ENCODE data around the gene DDX1.

DDX1 gene

DNA sequence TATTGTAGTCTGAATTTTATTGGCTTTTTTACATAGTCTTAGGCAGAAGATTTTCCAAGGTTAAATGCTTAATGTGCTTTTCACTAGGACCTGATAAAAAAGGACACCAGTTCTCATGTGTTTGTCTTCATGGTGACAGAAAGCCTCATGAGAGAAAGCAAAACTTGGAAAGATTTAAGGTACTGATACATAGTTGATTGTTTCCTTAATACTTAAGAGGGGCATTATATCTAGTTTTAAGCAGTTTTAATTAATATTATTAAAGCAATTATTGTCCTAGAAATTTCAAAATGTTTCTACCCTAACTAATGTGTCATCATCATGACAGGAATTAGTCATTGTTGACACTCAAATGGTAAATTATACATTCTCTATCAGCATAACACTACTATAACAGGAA lies 35.3 kb downstream of the DDX1 start:
- CTCF ChIA-PET, result no interaction called here

DNA sequence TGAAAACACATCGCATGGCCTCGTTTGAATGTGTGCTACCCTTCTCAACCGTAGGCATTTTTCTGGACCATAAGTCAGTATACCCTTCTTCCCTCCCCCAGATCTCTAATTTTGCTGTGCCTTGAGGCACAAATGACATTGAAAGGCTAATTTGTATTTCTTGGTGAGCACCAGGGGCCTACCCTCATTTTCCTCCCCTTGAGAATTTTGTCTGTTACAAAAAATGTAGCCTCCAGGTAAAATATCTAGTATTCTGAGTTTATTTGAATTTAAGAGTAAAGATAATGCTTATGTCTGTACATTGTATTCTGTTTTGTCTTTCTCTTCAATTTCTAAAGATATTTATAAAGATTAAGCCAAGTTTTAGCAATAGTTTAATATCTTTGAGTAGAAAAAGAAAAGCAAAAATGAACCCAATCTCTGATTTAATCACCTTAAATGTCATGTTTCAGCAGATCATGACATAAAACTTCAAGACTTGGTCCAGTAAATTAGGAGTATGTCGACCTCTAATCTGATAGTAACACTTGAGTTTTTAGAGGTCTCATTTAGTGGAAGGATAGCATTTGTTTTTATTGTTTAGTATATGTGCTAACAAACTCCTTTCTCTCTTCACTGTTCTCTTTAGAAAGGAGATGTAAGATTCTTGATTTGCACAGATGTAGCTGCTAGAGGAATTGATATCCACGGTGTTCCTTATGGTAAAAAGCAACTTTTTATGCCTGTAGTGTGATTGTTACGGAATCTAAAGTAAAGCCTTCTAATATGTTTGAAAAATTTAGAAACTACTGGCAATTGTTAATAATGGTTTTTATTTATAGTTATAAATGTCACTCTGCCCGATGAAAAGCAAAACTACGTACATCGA lies 36.4 kb downstream of the DDX1 start:
- ChIA-PET POLR2A (no interaction called here), CTCF (no interaction called here)
- TF ChIP-seq FOXM1 (IDR thresholded peaks at IDR 0.05; ENCODE audit: borderline replicate concordance) (no peak), SP1 (IDR thresholded peaks at IDR 0.05) (no peak), NFRKB (IDR thresholded peaks at IDR 0.05) (no peak), FOXA1 (IDR thresholded peaks at IDR 0.05) (no peak)
- DNase-seq (ENCODE audit: extremely low spot score), result no peak

More for the DNA sequence above, 35.3 kb downstream of the DDX1 start:
- POLR2A ChIA-PET, result no interaction called here
- TF ChIP-seq BHLHE40 (IDR thresholded peaks at IDR 0.05; ENCODE audit: borderline replicate concordance) (no peak), L3MBTL2 (conservative IDR thresholded peaks at IDR 0.05) (no peak)
- no peak for DNase-seq (ENCODE audit: extremely low spot score)

DNA sequence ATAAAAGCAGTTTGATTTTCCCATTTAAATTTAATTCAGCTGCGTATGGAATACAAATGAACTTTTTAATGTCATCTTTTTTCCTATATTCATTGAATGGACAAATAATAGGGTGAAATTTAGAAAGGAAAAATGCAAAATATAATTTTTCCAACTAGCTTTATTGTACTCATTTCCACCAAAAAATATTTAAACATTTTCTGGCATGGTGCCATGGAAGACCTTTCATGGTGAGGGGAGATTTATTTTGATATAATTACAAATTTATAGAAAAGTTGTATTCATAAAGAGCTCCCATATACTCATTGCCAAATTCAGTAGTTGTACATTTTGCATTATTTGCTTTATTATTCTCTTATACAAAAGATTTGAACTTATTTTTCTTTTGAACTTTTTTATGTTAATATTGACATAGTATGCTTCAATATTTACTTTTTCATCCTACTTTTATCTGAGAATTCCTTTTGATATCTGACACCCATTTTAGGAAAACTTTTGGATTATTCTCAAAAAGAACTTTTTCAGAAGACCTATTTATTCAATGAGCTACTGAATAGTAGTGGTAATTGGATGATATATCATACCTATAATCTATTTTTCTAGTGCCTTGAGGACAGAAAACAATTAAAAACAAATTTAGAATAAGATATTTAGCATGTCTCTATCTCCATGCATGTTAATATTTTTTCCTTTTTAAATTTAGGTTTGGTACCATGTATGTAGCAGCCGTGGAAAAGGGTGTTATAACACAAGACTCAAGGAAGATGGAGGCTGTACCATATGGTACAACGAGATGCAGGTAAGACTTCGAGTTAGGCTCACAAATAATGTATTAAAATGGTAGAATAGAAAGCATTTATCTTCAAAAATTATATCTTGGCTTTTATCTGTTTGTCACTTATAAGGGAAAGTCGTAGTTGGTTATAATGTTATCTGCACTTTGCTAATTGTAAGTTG lies 37.5 kb downstream of the DDX1 start:
- ChIA-PET CTCF (no interaction called here), POLR2A (no interaction called here)
- DNase-seq (ENCODE audit: extremely low spot score), result no peak
- TF ChIP-seq TARDBP (IDR thresholded peaks at IDR 0.05) (no peak), BHLHE40 (IDR thresholded peaks at IDR 0.05; ENCODE audit: borderline replicate concordance) (no peak), SUZ12 (IDR thresholded peaks at IDR 0.05) (no peak), FOXK2 (IDR thresholded peaks at IDR 0.05) (no peak), FOXA1 (IDR thresholded peaks at IDR 0.05) (no peak), FOXM1 (IDR thresholded peaks at IDR 0.05; ENCODE audit: borderline replicate concordance) (no peak), ZNF384 (IDR thresholded peaks at IDR 0.05) (no peak), L3MBTL2 (conservative IDR thresholded peaks at IDR 0.05) (no peak), ARNT (IDR thresholded peaks at IDR 0.05) (no peak), NFRKB (IDR thresholded peaks at IDR 0.05) (no peak), LEF1 (IDR thresholded peaks at IDR 0.05; ENCODE audit: borderline replicate concordance) (no peak), ELF4 (IDR thresholded peaks at IDR 0.05) (no peak), SP1 (IDR thresholded peaks at IDR 0.05) (no peak), CTBP1 (IDR thresholded peaks at IDR 0.05; ENCODE audit: borderline replicate concordance) (no peak), HDGF (IDR thresholded peaks at IDR 0.05; ENCODE audit: borderline replicate concordance) (no peak)
- TF ChIP-seq, protein P1, sequence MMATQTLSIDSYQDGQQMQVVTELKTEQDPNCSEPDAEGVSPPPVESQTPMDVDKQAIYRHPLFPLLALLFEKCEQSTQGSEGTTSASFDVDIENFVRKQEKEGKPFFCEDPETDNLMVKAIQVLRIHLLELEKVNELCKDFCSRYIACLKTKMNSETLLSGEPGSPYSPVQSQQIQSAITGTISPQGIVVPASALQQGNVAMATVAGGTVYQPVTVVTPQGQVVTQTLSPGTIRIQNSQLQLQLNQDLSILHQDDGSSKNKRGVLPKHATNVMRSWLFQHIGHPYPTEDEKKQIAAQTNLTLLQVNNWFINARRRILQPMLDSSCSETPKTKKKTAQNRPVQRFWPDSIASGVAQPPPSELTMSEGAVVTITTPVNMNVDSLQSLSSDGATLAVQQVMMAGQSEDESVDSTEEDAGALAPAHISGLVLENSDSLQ (IDR thresholded peaks at IDR 0.05), result no peak

DNA sequence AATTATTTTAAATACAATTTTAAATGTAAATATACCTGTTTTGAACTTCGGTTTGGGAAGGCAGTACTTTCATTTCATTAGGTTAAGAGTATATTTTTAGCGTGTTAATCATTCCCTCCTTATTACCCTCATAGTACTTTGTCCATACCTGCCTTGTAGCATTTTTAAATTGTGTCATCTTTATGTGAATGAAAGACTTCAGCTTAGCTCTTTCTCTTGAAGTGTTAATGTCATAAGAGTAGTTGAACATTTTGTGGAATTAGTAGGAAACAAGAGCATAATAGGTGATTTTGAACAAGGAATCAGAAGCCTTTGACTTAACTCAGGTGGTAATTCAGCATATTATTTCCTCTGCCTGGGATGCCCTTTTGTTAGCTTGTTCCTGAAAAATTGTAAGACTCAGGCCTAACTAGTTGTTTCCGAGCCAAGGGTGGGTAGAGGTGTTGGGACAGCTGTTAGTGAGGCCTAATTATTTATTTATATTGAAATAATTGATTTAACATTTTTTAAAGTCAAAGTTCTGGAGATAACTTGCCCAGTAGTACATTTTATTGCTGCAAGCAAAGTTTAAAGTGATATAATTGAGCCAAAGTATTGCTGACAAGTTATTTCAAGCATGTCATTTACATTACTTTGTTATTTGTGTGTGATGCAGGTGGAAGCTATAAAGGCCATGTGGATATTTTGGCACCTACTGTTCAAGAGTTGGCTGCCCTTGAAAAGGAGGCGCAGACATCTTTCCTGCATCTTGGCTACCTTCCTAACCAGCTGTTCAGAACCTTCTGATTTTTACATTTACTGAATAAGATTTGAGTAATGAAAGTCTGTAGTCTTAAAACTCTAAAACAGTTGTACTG lies 38.7 kb downstream of the DDX1 start:
- POLR2A ChIA-PET, result no interaction called here
- no peak for TF ChIP-seq ARNT (IDR thresholded peaks at IDR 0.05)
- TF ChIP-seq FOXA1 (IDR thresholded peaks at IDR 0.05), result no peak
- TF ChIP-seq, protein P1 (IDR thresholded peaks at IDR 0.05), result no peak
- no peak for TF ChIP-seq CTBP1 (IDR thresholded peaks at IDR 0.05; ENCODE audit: borderline replicate concordance)
- no peak for TF ChIP-seq ELF4 (IDR thresholded peaks at IDR 0.05)
- no peak for TF ChIP-seq FOXM1 (IDR thresholded peaks at IDR 0.05; ENCODE audit: borderline replicate concordance)
- no peak for DNase-seq (ENCODE audit: extremely low spot score)
- CTCF ChIA-PET, result interaction anchor here (0.6 kb wide), 1 partner anchor 858 kb away, joined by 4 read pairs; no protein-coding TSS in a partner anchor

GRCh38 chr2:15630978-15631719 lies 39.5 kb downstream of the DDX1 start:
- ChIA-PET CTCF (no interaction called here), POLR2A (no interaction called here)
- no peak for TF ChIP-seq ELF4 (IDR thresholded peaks at IDR 0.05)
- TF ChIP-seq FOXM1 (IDR thresholded peaks at IDR 0.05; ENCODE audit: borderline replicate concordance), result no peak
- TF ChIP-seq L3MBTL2 (conservative IDR thresholded peaks at IDR 0.05), result no peak
- TF ChIP-seq, protein P1 (IDR thresholded peaks at IDR 0.05), result no peak
- TF ChIP-seq ZNF384 (IDR thresholded peaks at IDR 0.05), result no peak
- no peak for TF ChIP-seq FOXK2 (IDR thresholded peaks at IDR 0.05)
- no peak for TF ChIP-seq BHLHE40 (IDR thresholded peaks at IDR 0.05; ENCODE audit: borderline replicate concordance)
- no peak for TF ChIP-seq CTBP1 (IDR thresholded peaks at IDR 0.05; ENCODE audit: borderline replicate concordance)
- no peak for TF ChIP-seq SUZ12 (IDR thresholded peaks at IDR 0.05)
- no peak for TF ChIP-seq FOXA1 (IDR thresholded peaks at IDR 0.05)
- DNase-seq (ENCODE audit: extremely low spot score), result no peak

Measured in HEK293T (cell line).